PC-9 (cell line): ENCODE results near the gene GLMN. TPM values are rescaled to one million over a fixed set of nuclear protein-coding genes. Genes with fewer than 3 reads are reported as not detected.

ENCODE experiments used
- BruUV-seq: library from RNA; stranded (reverse); fragments of 400-500 nt; replicated peaks from 2 replicates; lab custom pipeline; 2021; lab: Mats Ljungman, UMichigan
- CTCF ChIA-PET: fragments of 300-600 bp; sonication (Branson Sonifier 250); formaldehyde crosslinking; loops from one replicate; lab custom pipeline; 2022; ENCODE audit warnings: antibody characterized with exemption; lab: Charles Lee
- POLR2A ChIA-PET: fragments of 300-600 bp; sonication (Branson Sonifier 250); formaldehyde crosslinking; loops from one replicate; lab custom pipeline; 2022; ENCODE audit warnings: antibody characterized with exemption; ENCODE audit not compliant: unreplicated experiment; lab: Charles Lee
- DNase-seq, 2 experiments: peaks; one replicate each; pipeline versions ENCODE4 v3.0.0 to v3.0.0-alpha.2; 2015 to 2022; ENCODE audit warnings: mixed read lengths in 1 of 2
- H2AFZ ChIP-seq: fragments of 200-600 bp; sonication (generic); 2 replicates; pipeline ENCODE4 v1.8.1; 2017; ENCODE audit warnings: antibody characterized with exemption
- H3F3A ChIP-seq: fragments of 200-600 bp; sonication (generic); 2 replicates; pipeline ENCODE4 v1.8.1; 2017; ENCODE audit warnings: antibody characterized with exemption, mild to moderate bottlenecking, low read depth; ENCODE audit not compliant: insufficient read depth
- H3K27ac ChIP-seq: fragments of 200-600 bp; sonication (generic); 2 replicates; pipeline ENCODE4 v1.6.1; 2016; ENCODE audit warnings: mixed run types
- H3K27me3 ChIP-seq: fragments of 200-600 bp; sonication (generic); 2 replicates; pipeline ENCODE4 v1.6.1; 2016; ENCODE audit warnings: low read depth, mixed run types; ENCODE audit not compliant: insufficient read depth
- H3K36me3 ChIP-seq: fragments of 200-600 bp; sonication (generic); 2 replicates; pipeline ENCODE4 v1.6.1; 2016; ENCODE audit warnings: low read depth, mixed run types
- H3K4me1 ChIP-seq: fragments of 200-600 bp; sonication (generic); replicated peaks from 2 replicates; pipeline ENCODE4 v1.6.1; 2016; ENCODE audit warnings: mixed run types; ENCODE audit not compliant: insufficient read depth
- H3K4me2 ChIP-seq: fragments of 200-600 bp; sonication (generic); 2 replicates; pipeline ENCODE4 v1.6.1; 2017; ENCODE audit warnings: mixed run types
- H3K4me3 ChIP-seq: fragments of 200-600 bp; sonication (generic); 2 replicates; pipeline ENCODE4 v1.6.1; 2016; ENCODE audit warnings: mixed run types
- H3K79me2 ChIP-seq: fragments of 200-600 bp; sonication (generic); 2 replicates; pipeline ENCODE4 v1.6.1; 2017; ENCODE audit warnings: low read depth, mixed run types
- H3K9me2 ChIP-seq: fragments of 200-600 bp; sonication (generic); 2 replicates; pipeline ENCODE4 v1.8.1; 2017; ENCODE audit warnings: mild to moderate bottlenecking; ENCODE audit not compliant: insufficient read depth
- H3K9me3 ChIP-seq: fragments of 200-600 bp; sonication (generic); 2 replicates; pipeline ENCODE4 v1.8.1; 2016; ENCODE audit warnings: low read depth; ENCODE audit not compliant: insufficient read depth
- H4K20me1 ChIP-seq: fragments of 200-600 bp; sonication (generic); 2 replicates; pipeline ENCODE4 v1.8.1; 2017; ENCODE audit not compliant: insufficient read depth
- EZH2 ChIP-seq: fragments of 200-600 bp; sonication (generic); IDR thresholded peaks from 2 replicates; pipeline ENCODE4 v1.8.0; 2017; ENCODE audit warnings: antibody characterized with exemption, low read depth
- intact Hi-C: fragments of 100-400 bp; cut with micrococcal nuclease; formaldehyde crosslinking; loops from one replicate; pipeline ENCODE4 v1.10.0; 2022; ENCODE audit not compliant: unreplicated experiment
- total RNA-seq: library from RNA; stranded (reverse); gene quantifications from 2 replicates; pipeline ENCODE4 v1.2.3, GENCODE V29; 2021
- TF ChIP-seq, protein P1 (sequence below): fragments of 200-600 bp; sonication (generic); conservative IDR thresholded peaks from 2 replicates; pipeline ENCODE4 v1.6.1; 2017; ENCODE audit warnings: mixed run types, antibody characterized with exemption, mild to moderate bottlenecking, moderate library complexity

The GLMN gene
- total RNA-seq, 1 experiment from 2014 or later, result 7.4 TPM

DNA sequence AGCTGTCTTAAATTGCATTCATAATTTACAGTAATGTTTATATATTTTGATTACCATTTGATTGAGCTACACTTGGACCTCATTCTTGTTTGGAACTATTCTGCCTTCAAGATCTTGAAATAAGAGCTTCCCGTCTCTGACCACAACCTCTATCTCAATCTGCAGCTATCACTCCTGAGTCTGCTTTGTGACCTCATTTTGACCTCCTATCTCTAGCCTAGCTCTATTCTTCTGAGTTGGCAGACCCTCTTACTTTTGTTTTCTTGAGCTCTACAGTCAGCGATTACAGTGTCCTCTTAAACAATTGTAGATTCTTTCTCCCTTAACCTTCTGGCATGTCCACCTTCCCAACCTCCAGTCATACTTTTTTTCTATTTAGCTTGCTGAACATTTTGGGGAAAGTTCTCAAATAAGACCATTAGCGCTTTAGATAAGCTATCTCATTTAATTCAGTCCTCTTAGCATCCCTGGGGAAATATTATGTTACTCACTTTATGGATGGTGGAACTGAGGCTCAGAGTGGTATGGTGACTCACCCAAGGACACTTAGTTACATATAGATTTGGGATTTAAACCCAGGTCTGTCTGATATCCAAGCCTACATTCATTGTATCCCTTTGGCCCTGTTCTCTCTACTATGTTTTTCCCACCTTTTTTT is 19.2 kb upstream of the GLMN start:
- Histone ChIP-seq H3K9me3 (no peaks in the 10 kb centered on the region), H2AFZ (no peak overlapping the region), H3K79me2 (no peaks in the 10 kb centered on the region), H3K27ac (no peak overlapping the region), H3K4me1 (no peaks in the 10 kb centered on the region), H3K4me3 (no peak overlapping the region), H4K20me1 (no peaks in the 10 kb centered on the region; the same call in 1 of the 2 replicates), H3K9me2 (no peaks in the 10 kb centered on the region), H3K4me2 (no peak overlapping the region), H3K27me3 (no peaks in the 10 kb centered on the region), H3F3A (no peaks in the 10 kb centered on the region), H3K36me3 (peaks cover 8% of the 10 kb centered on the region; the same call in 1 of the 2 replicates)
- BruUV-seq, result no TSS peak
- TF ChIP-seq EZH2, result no peak
- TF ChIP-seq, protein P1, sequence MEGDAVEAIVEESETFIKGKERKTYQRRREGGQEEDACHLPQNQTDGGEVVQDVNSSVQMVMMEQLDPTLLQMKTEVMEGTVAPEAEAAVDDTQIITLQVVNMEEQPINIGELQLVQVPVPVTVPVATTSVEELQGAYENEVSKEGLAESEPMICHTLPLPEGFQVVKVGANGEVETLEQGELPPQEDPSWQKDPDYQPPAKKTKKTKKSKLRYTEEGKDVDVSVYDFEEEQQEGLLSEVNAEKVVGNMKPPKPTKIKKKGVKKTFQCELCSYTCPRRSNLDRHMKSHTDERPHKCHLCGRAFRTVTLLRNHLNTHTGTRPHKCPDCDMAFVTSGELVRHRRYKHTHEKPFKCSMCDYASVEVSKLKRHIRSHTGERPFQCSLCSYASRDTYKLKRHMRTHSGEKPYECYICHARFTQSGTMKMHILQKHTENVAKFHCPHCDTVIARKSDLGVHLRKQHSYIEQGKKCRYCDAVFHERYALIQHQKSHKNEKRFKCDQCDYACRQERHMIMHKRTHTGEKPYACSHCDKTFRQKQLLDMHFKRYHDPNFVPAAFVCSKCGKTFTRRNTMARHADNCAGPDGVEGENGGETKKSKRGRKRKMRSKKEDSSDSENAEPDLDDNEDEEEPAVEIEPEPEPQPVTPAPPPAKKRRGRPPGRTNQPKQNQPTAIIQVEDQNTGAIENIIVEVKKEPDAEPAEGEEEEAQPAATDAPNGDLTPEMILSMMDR, result no peak
- no peak for DNase-seq
- ChIA-PET CTCF (interaction anchor here (0.8 kb wide), 1 partner anchor 10 kb away, joined by 3 read pairs; no protein-coding TSS in a partner anchor), POLR2A (no interaction called here)
- intact Hi-C loops, result no loop called here

DNA sequence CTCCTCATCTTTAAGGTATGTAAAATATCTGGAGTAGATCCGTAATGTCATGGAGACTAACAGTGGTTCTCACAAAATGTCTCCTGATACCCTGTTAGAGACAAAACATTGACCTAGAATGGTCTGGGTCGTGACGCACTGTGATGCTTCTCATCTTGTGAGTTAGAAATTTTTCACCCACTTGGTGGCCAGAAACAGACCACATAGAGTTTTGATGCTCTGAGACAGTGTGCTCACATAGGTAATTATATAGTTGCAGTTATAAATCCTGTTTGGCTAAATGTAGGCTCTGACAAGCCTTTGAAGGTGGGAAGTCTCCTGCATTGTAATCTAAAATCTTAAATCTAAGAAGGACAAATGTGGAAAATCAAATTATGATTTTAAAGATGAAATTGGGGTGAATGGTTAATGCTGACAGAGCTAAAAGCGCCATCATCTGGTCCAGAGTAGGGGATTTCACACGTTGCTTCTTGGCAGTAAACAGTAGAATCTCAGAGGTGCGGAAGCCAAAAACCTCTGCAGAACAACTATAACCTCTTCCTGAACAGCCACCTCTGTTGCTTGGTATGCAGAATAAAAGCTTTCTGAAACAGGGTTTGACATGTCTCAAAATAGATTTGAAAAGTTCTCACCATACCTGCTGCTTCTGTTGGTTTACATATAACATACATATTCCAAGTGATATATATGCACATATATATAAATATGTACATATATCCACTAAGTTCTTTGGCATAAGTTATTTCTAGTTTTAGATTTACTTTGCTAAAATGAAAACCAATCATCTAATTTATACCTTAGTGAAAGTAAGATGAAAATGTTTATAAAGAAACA is 17.2 kb upstream of the GLMN start:
- BruUV-seq, result no TSS peak
- no peaks in the 10 kb centered on the region for H3K4me1 ChIP-seq
- no peak overlapping the region for H2AFZ ChIP-seq
- no peaks in the 10 kb centered on the region for H3K9me3 ChIP-seq
- intact Hi-C loops, result no loop called here
- no peak overlapping the region for H3K4me3 ChIP-seq
- H3K27ac ChIP-seq, result no peak overlapping the region
- POLR2A ChIA-PET, result no interaction called here
- no peaks in the 10 kb centered on the region for H3F3A ChIP-seq
- H3K79me2 ChIP-seq, result no peaks in the 10 kb centered on the region
- H3K36me3 ChIP-seq, result peaks cover 8% of the 10 kb centered on the region; the same call in 1 of the 2 replicates
- CTCF ChIA-PET, result no interaction called here
- H3K4me2 ChIP-seq, result no peak overlapping the region
- no peaks in the 10 kb centered on the region for H3K9me2 ChIP-seq
- DNase-seq, result no peak
- TF ChIP-seq, protein P1, result no peak
- no peak for TF ChIP-seq EZH2
- H4K20me1 ChIP-seq, result no peaks in the 10 kb centered on the region; the same call in 1 of the 2 replicates
- no peaks in the 10 kb centered on the region for H3K27me3 ChIP-seq

DNA sequence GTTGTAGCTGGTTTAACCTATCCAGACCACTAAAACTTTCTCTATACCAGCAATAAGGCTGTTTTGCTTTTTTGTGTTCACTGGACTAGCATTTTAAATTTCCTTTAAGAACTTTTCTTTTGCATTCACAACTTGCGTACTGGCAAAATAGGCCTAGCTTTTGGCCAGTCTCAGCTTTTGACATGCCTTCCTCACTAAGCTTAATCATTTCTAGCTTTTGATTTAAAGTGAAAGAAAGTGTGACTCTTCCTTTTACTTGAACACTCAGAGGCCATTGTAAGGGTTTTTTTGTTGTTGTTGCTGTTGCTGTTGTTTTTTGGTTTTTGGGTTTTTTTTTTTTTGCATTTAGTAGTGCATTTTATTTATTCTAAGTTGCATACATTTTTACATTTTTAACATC is 15.2 kb upstream of the GLMN start:
- TF ChIP-seq EZH2, result no peak
- TF ChIP-seq, protein P1, result no peak
- Histone ChIP-seq H3K27me3 (no peaks in the 10 kb centered on the region), H3K4me3 (no peak overlapping the region), H3K4me1 (no peaks in the 10 kb centered on the region), H3K27ac (no peak overlapping the region), H3K36me3 (peaks cover 5% of the 10 kb centered on the region; the same call in 1 of the 2 replicates), H3K9me3 (no peaks in the 10 kb centered on the region), H3F3A (no peaks in the 10 kb centered on the region), H2AFZ (no peak overlapping the region), H4K20me1 (no peaks in the 10 kb centered on the region; the same call in 1 of the 2 replicates), H3K9me2 (no peaks in the 10 kb centered on the region), H3K4me2 (no peak overlapping the region), H3K79me2 (no peaks in the 10 kb centered on the region)
- no TSS peak for BruUV-seq
- no peak for DNase-seq
- intact Hi-C loops, result no loop called here
- POLR2A ChIA-PET, result interaction anchor here (0.6 kb wide), 1 partner anchor 306 kb away, joined by 3 read pairs; no protein-coding TSS in a partner anchor
- CTCF ChIA-PET, result interaction anchor here (0.7 kb wide), 1 partner anchor 34 kb away, joined by 8 read pairs; no protein-coding TSS in a partner anchor
